ENCODE data around the gene COL6A1.

DNA sequence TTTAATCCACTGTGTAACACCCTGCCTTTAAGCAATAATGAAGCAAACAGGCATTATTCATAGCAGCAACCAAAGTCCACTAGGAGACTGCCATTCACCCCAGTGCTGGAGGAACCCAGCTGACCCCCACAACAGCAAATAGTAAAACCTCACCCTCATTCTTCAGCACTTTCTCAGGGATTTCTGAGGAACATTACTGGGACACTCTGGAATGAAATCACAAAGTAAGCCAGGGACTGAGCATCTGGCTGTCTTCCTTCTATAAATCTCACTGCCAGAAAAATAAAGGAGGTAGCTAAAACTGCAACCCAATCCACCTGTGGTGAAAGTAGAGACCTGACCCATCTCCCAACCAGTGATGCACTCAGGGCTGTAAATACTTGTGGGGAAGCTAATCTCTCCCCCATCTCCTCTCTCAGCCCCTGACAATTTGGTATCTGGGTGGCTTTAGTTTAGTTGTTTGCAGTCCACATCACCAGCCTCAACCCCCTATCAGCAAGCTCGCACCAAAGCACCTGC is 47.1 kb downstream of the COL6A1 start:
- TF ChIP-seq, protein P1, sequence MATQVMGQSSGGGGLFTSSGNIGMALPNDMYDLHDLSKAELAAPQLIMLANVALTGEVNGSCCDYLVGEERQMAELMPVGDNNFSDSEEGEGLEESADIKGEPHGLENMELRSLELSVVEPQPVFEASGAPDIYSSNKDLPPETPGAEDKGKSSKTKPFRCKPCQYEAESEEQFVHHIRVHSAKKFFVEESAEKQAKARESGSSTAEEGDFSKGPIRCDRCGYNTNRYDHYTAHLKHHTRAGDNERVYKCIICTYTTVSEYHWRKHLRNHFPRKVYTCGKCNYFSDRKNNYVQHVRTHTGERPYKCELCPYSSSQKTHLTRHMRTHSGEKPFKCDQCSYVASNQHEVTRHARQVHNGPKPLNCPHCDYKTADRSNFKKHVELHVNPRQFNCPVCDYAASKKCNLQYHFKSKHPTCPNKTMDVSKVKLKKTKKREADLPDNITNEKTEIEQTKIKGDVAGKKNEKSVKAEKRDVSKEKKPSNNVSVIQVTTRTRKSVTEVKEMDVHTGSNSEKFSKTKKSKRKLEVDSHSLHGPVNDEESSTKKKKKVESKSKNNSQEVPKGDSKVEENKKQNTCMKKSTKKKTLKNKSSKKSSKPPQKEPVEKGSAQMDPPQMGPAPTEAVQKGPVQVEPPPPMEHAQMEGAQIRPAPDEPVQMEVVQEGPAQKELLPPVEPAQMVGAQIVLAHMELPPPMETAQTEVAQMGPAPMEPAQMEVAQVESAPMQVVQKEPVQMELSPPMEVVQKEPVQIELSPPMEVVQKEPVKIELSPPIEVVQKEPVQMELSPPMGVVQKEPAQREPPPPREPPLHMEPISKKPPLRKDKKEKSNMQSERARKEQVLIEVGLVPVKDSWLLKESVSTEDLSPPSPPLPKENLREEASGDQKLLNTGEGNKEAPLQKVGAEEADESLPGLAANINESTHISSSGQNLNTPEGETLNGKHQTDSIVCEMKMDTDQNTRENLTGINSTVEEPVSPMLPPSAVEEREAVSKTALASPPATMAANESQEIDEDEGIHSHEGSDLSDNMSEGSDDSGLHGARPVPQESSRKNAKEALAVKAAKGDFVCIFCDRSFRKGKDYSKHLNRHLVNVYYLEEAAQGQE (IDR thresholded peaks at IDR 0.05), result peak; percentile 69
- TF ChIP-seq CTCF (IDR thresholded peaks at IDR 0.05; ENCODE audit: low read depth, low read length, missing input control), result no peak
- no peak for TF ChIP-seq YY1 (IDR thresholded peaks at IDR 0.05)
- no peak for TF ChIP-seq FOXA1 (IDR thresholded peaks at IDR 0.05)
- TF ChIP-seq JUND (IDR thresholded peaks at IDR 0.05), result no peak
- TF ChIP-seq TAF1 (conservative IDR thresholded peaks at IDR 0.05), result no peak
- no peak for TF ChIP-seq RAD21 (IDR thresholded peaks at IDR 0.05)
- TF ChIP-seq GABPA (IDR thresholded peaks at IDR 0.05 in 1 of 2, conservative IDR thresholded peaks at IDR 0.05 in 1 of 2), result no peak
- TF ChIP-seq, protein P2, sequence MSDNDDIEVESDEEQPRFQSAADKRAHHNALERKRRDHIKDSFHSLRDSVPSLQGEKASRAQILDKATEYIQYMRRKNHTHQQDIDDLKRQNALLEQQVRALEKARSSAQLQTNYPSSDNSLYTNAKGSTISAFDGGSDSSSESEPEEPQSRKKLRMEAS (IDR thresholded peaks at IDR 0.05), result no peak
